Measurements from ENCODE around the gene WBP2. TPM values are rescaled to one million over a fixed set of nuclear protein-coding genes. Genes with fewer than 3 reads are reported as not detected.
A peak's percentile ranks its signal among the peaks of the same experiment; 100 is the strongest.

WBP2 gene
- total and polyA plus RNA-seq, 2 of the 8 experiments (the other 6 are each of a cell fraction or from before 2014, with no cell fraction given) = 48.2 to 71.2 TPM

DNA sequence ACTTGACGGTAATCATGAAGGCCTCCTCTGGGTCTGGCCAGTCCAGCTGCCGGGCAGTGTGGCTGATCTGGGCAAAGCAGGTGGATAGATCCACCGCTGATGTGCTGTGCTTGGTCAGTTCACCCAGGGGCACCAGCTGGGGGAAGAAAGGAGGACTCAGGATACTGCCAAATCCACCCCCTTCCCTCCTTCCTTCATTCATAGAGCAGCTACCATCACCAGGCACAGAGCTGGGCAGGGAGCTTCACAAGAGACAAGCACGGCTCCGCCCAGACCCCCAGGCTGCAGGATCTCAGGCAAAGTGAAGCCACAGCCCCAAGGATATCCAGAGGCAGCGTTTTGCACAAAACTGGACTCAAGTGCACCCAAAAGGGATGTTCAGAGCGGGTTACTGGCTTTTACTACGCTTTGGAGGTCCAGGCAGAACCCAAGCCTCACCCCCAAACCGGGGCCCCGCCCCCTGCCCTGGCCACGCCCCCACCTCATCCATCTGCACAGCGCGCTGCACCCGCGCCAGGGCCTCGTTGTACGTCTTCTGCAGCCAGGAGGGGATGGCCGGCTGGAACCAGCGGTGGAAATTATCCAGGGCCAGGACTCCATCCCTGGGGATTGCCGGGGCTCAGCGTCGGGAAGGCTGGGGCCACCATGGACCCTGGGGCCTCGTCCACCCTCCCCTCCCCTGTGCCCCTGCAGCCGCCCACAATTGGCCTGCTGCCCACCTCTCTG, 20.0 kb downstream of the WBP2 start:
- no peak overlapping the region for H3K27ac ChIP-seq (ENCODE audit: low read depth, low read length)
- no peak overlapping the region for H3K9ac ChIP-seq (replicated peaks in 1 of 4; ENCODE audit: extremely low read depth in 1 of 4, low read depth in 3 of 4, low read length in 3 of 4)
- H3K27me3 ChIP-seq (replicated peaks in 1 of 4; ENCODE audit: control insufficient read depth in 3 of 4, extremely low read depth in 1 of 4, insufficient read depth in 3 of 4, low read length in 3 of 4) = no peaks in the 10 kb centered on the region
- H2AFZ ChIP-seq (ENCODE audit: low read length) = no peak overlapping the region
- FAIRE-seq = no peak
- no peak overlapping the region for H4K8ac ChIP-seq (ENCODE audit: extremely low read depth, insufficient read depth, low read length)
- no peak overlapping the region for H3K4me2 ChIP-seq (ENCODE audit: insufficient read depth in 1 of 2, low read depth in 2 of 2, low read length in 2 of 2)
- DNase-seq (ENCODE audit: low read depth in 1 of 2, low spot score in 2 of 2) = peak in 1 of 2 experiments; percentile 83
- peak overlapping the region; percentile 46 for H4K91ac ChIP-seq (replicated peaks; ENCODE audit: insufficient read length, low read length)
- H4K5ac ChIP-seq (ENCODE audit: insufficient read length, low read depth, low read length) = no peak overlapping the region
- H3K18ac ChIP-seq (ENCODE audit: extremely low read depth, low read length) = no peak overlapping the region
- ChIA-PET CTCF (ENCODE audit: partially characterized antibody) (interaction anchor here (0.6 to 21.9 kb wide), 8 partner anchors 10 to 234 kb away, joined by 3 to 563 read pairs (median 4); partner anchors contain the start of genes SMIM5, UNC13D and WBP2), POLR2A (ENCODE audit: partially characterized antibody) (interaction anchor here (1.1 to 16.0 kb wide), 5 partner anchors 9 to 59 kb away, joined by 4 to 216 read pairs (median 12); partner anchors contain the start of genes UNC13D and WBP2)
- H2BK15ac ChIP-seq (ENCODE audit: low read length) = no peak overlapping the region
- no peak overlapping the region for H2BK120ac ChIP-seq (replicated peaks; ENCODE audit: low read depth, low read length)
- 81% methylated on average over 19 of the region's 24 CpGs; no CpG with 5 or more reads in 1 of the 2 experiments for WGBS, 2 experiments (ENCODE audit: extremely low coverage in 1 of 2, insufficient coverage in 1 of 2, insufficient read length in 1 of 2, insufficient replicate concordance in 2 of 2, low coverage in 1 of 2, low lambda C conversion rate in 2 of 2, missing lambda C conversion rate in 1 of 2)
- no peaks in the 10 kb centered on the region for H3K79me2 ChIP-seq (ENCODE audit: control insufficient read depth in 1 of 2, insufficient read depth in 2 of 2, low read length in 2 of 2)
- no peaks in the 10 kb centered on the region for H4K20me1 ChIP-seq (replicated peaks in 1 of 2; ENCODE audit: control insufficient read depth in 1 of 2, insufficient read depth in 2 of 2, low read length in 2 of 2)
- no peaks in the 10 kb centered on the region; the same call in 1 of the 2 replicates for H3K23me2 ChIP-seq (ENCODE audit: low read depth, low read length)
- H3K4me1 ChIP-seq (replicated peaks in 1 of 4; ENCODE audit: control insufficient read depth in 3 of 4, insufficient read depth in 4 of 4, low read length in 3 of 4) = peaks cover 0 to 27% (median 21%) of the 10 kb centered on the region in 4 experiments; a peak in 6 of 7 replicates
- no peak overlapping the region for H3K4ac ChIP-seq (replicated peaks; ENCODE audit: insufficient read length, low read depth, low read length)
- H2BK12ac ChIP-seq (ENCODE audit: low read depth, low read length) = no peak overlapping the region; the same call in 1 of the 2 replicates
- no peaks in the 10 kb centered on the region for H3K79me1 ChIP-seq (ENCODE audit: low read depth, low read length)
- no peak overlapping the region for H3K14ac ChIP-seq (ENCODE audit: insufficient read length)
- H3K36me3 ChIP-seq (ENCODE audit: control insufficient read depth in 2 of 4, insufficient read depth in 4 of 4, low read length in 3 of 4) = no peaks in the 10 kb centered on the region
- H2BK20ac ChIP-seq (ENCODE audit: low read length) = no peak overlapping the region
- no peak overlapping the region for H2AK5ac ChIP-seq (ENCODE audit: low read depth, low read length)
- H3K23ac ChIP-seq (ENCODE audit: insufficient read length) = no peak overlapping the region
- H3K4me3 ChIP-seq (ENCODE audit: extremely low read depth in 1 of 4, insufficient read depth in 2 of 4, low read depth in 3 of 4, low read length in 4 of 4) = no peak overlapping the region
- H3K56ac ChIP-seq (replicated peaks; ENCODE audit: insufficient read length, low read depth, low read length) = no peak overlapping the region
- no peaks in the 10 kb centered on the region for H3K9me3 ChIP-seq (ENCODE audit: insufficient read depth in 2 of 2, low read depth in 1 of 2, low read length in 1 of 2)
- H2BK5ac ChIP-seq (ENCODE audit: low read depth, low read length) = no peak overlapping the region; the same call in 1 of the 2 replicates
- TF ChIP-seq, protein P1, sequence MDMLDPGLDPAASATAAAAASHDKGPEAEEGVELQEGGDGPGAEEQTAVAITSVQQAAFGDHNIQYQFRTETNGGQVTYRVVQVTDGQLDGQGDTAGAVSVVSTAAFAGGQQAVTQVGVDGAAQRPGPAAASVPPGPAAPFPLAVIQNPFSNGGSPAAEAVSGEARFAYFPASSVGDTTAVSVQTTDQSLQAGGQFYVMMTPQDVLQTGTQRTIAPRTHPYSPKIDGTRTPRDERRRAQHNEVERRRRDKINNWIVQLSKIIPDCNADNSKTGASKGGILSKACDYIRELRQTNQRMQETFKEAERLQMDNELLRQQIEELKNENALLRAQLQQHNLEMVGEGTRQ (IDR thresholded peaks at IDR 0.05; ENCODE audit: low read length) = no peak
- TF ChIP-seq CBX8 (IDR thresholded peaks at IDR 0.05; ENCODE audit: borderline replicate concordance, low read depth, low read length) (no peak), KDM4A (IDR thresholded peaks at IDR 0.05; ENCODE audit: low read depth, low read length, severe bottlenecking) (no peak), SIRT6 (IDR thresholded peaks at IDR 0.05; ENCODE audit: low read length) (no peak), SP1 (IDR thresholded peaks at IDR 0.05; ENCODE audit: low read depth, low read length) (no peak), EP300 (IDR thresholded peaks at IDR 0.05; ENCODE audit: borderline replicate concordance in 1 of 2, low read depth in 2 of 2, low read length in 2 of 2) (no peak), EZH2 (IDR thresholded peaks at IDR 0.05; ENCODE audit: low read depth, low read length, severe bottlenecking) (no peak), JUN (IDR thresholded peaks at IDR 0.05; ENCODE audit: low read depth, low read length) (no peak), NRF1 (IDR thresholded peaks at IDR 0.05; ENCODE audit: low read depth, low read length) (no peak)
- TF ChIP-seq, protein P2, sequence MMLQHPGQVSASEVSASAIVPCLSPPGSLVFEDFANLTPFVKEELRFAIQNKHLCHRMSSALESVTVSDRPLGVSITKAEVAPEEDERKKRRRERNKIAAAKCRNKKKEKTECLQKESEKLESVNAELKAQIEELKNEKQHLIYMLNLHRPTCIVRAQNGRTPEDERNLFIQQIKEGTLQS (IDR thresholded peaks at IDR 0.05; ENCODE audit: insufficient read depth, low read depth, low read length) = no peak
